Peyer's patch (tissue), 4 donors: ENCODE results near the gene METTL15. TPM values are rescaled to one million over a fixed set of nuclear protein-coding genes. Genes with fewer than 3 reads are reported as not detected.
"Not testable (repeated sequence)": the region's sequence is repeated elsewhere in the genome, so short reads cannot be mapped to it uniquely, and the experiment has no call there.

ENCODE experiments used
- DNase-seq, 3 donors: peaks; one replicate each; pipeline ENCODE4 v3.0.0-alpha.2; 2017 to 2019
- H3K27ac ChIP-seq, 4 donors: fragments of 200-600 bp; sonication (generic); one replicate each; pipeline ENCODE4 v1.5.1; 2016 to 2019
- H3K27me3 ChIP-seq, 2 donors: fragments of 200-600 bp; sonication (generic); one replicate each; pipeline ENCODE4 v1.5.1; 2019
- H3K36me3 ChIP-seq, 3 donors: fragments of 200-600 bp; sonication (generic); one replicate each; pipeline ENCODE4 v1.5.1; 2016 to 2019
- H3K4me1 ChIP-seq, 4 donors: fragments of 200-600 bp; sonication (generic); one replicate each; pipeline ENCODE4 v1.5.1; 2016 to 2019
- H3K4me3 ChIP-seq, 4 donors: fragments of 200-600 bp; sonication (generic); 1 replicate in 3 of 4; 2 replicates in 1 of 4; pipeline ENCODE4 v1.5.1; 2016 to 2019; ENCODE audit warnings: mild to moderate bottlenecking in 1 of 4
- H3K9me3 ChIP-seq, 4 donors: fragments of 200-600 bp; sonication (generic); one replicate each; pipeline ENCODE4 v1.5.1; 2016 to 2019; ENCODE audit warnings: mild to moderate bottlenecking in 1 of 4
- CTCF ChIP-seq, 6 experiments: fragments of 450-650 bp in 4 of 6; fragments of 200-600 bp in 2 of 6; sonication (generic) in 1 of 6; IDR thresholded peaks; one replicate each; pipeline ENCODE4 v1.5.1; 2017 to 2019; ENCODE audit warnings: antibody characterized with exemption in 6 of 6, mild to moderate bottlenecking in 3 of 6, moderate library complexity in 1 of 6
- POLR2A ChIP-seq, 2 donors: fragments of 450-650 bp; IDR thresholded peaks; one replicate each; pipeline ENCODE4 v1.5.1; 2017; ENCODE audit warnings: antibody characterized with exemption in 2 of 2, mild to moderate bottlenecking in 2 of 2, moderate library complexity in 2 of 2
- total RNA-seq, 4 donors: library from RNA; depleted of rRNA; stranded (reverse); fragments of >200 nt; gene quantifications; one replicate each; pipeline ENCODE4 v1.1.0, GENCODE V29; 2016

The METTL15 gene
- total RNA-seq, 4 donors from 2014 or later, result 7.2 to 13.3 (median 11.2) TPM

GRCh38 chr11:28284196-28284595, 176.0 kb downstream of the METTL15 start:
- DNase-seq, result no peak
- no peaks in the 10 kb centered on the region for H3K36me3 ChIP-seq
- H3K4me1 ChIP-seq, result no peaks in the 10 kb centered on the region
- no peak overlapping the region for H3K27ac ChIP-seq
- TF ChIP-seq CTCF (IDR thresholded peaks at IDR 0.05) (no peak), POLR2A (IDR thresholded peaks at IDR 0.05) (no peak)
- H3K27me3 ChIP-seq, result no peaks in the 10 kb centered on the region
- no peaks in the 10 kb centered on the region for H3K9me3 ChIP-seq
- no peak overlapping the region for H3K4me3 ChIP-seq

- H3K36me3 ChIP-seq, result no peaks in the 10 kb centered on the region
- H3K27ac ChIP-seq, result no peak overlapping the region
- TF ChIP-seq POLR2A (IDR thresholded peaks at IDR 0.05) (no peak), CTCF (IDR thresholded peaks at IDR 0.05) (no peak)
- H3K4me1 ChIP-seq, result no peaks in the 10 kb centered on the region
- no peaks in the 10 kb centered on the region for H3K9me3 ChIP-seq
- DNase-seq, result no peak
- no peaks in the 10 kb centered on the region for H3K27me3 ChIP-seq
- no peak overlapping the region for H3K4me3 ChIP-seq
Observed at GRCh38 chr11:28289444-28289843, 181.3 kb downstream of the METTL15 start.

- H3K4me1 ChIP-seq, H3K27me3 ChIP-seq, H3K27ac ChIP-seq, H3K9me3 ChIP-seq, DNase-seq, H3K4me3 ChIP-seq, H3K36me3 ChIP-seq: not testable (repeated sequence)
Observed at GRCh38 chr11:28290995-28291394, 182.8 kb downstream of the METTL15 start.

GRCh38 chr11:28296426-28296825, 188.2 kb downstream of the METTL15 start:
- TF ChIP-seq CTCF (IDR thresholded peaks at IDR 0.05) (no peak), POLR2A (IDR thresholded peaks at IDR 0.05) (no peak)

GRCh38 chr11:28298209-28298608, 190.0 kb downstream of the METTL15 start:
- no peak for DNase-seq
- Histone ChIP-seq H3K27ac (no peak overlapping the region), H3K4me1 (no peaks in the 10 kb centered on the region), H3K27me3 (no peaks in the 10 kb centered on the region), H3K36me3 (peaks cover 0 to 11% (median 0%) of the 10 kb centered on the region in 3 donors), H3K4me3 (no peak overlapping the region), H3K9me3 (no peaks in the 10 kb centered on the region)
- TF ChIP-seq CTCF (IDR thresholded peaks at IDR 0.05) (no peak), POLR2A (IDR thresholded peaks at IDR 0.05) (no peak)

More at GRCh38 chr11:28296426-28296825, 188.2 kb downstream of the METTL15 start:
- Histone ChIP-seq H3K9me3 (no peaks in the 10 kb centered on the region), H3K4me3 (no peak overlapping the region), H3K27me3 (no peaks in the 10 kb centered on the region), H3K4me1 (no peaks in the 10 kb centered on the region), H3K27ac (no peak overlapping the region), H3K36me3 (peaks cover 0 to 11% (median 0%) of the 10 kb centered on the region in 3 donors)
- DNase-seq, result no peak

- no peaks in the 10 kb centered on the region for H3K36me3 ChIP-seq
- no peak overlapping the region for H3K27ac ChIP-seq
- H3K4me1 ChIP-seq, result no peaks in the 10 kb centered on the region
- no peak for DNase-seq
- no peak overlapping the region for H3K4me3 ChIP-seq
- H3K27me3 ChIP-seq, result no peaks in the 10 kb centered on the region
- no peak for TF ChIP-seq CTCF (IDR thresholded peaks at IDR 0.05)
- H3K9me3 ChIP-seq, result no peaks in the 10 kb centered on the region
Observed at GRCh38 chr11:28303477-28304191, 195.4 kb downstream of the METTL15 start.
